Measurements from ENCODE around the gene PLPPR1.
"Not testable (repeated sequence)": the region's sequence is repeated elsewhere in the genome, so short reads cannot be mapped to it uniquely, and the experiment has no call there.

PLPPR1 gene

GRCh38 chr9:101119206-101119819 is 90.8 kb downstream of the PLPPR1 start:
- Histone ChIP-seq H3K9ac (ENCODE audit: low read depth, low read length, poor library complexity, severe bottlenecking) (no peak overlapping the region), H3K4me3 (ENCODE audit: low read length, poor library complexity, severe bottlenecking) (no peak overlapping the region), H3K4me2 (ENCODE audit: low read depth, low read length, poor library complexity, severe bottlenecking) (no peak overlapping the region), H3K27me3 (ENCODE audit: insufficient read depth, low read length, poor library complexity, severe bottlenecking) (no peaks in the 10 kb centered on the region), H3K9me2 (replicated peaks; ENCODE audit: low read depth, low read length) (no peaks in the 10 kb centered on the region), H3F3A (ENCODE audit: low read depth) (no peaks in the 10 kb centered on the region), H3K79me2 (ENCODE audit: insufficient read depth, low read length) (no peaks in the 10 kb centered on the region), H3K4me1 (ENCODE audit: insufficient read depth, low read length, poor library complexity, severe bottlenecking) (no peaks in the 10 kb centered on the region), H3K9me3 (ENCODE audit: insufficient read depth, low read depth, low read length) (no peaks in the 10 kb centered on the region), H2AFZ (ENCODE audit: low read length) (no peak overlapping the region), H4K20me1 (ENCODE audit: insufficient read depth, low read length, poor library complexity, severe bottlenecking) (no peaks in the 10 kb centered on the region), H3K36me3 (ENCODE audit: insufficient read depth, low read length) (no peaks in the 10 kb centered on the region)
- no peak for TF ChIP-seq EZH2phosphoT487 (IDR thresholded peaks at IDR 0.05; ENCODE audit: borderline replicate concordance)
- TF ChIP-seq CTCF (conservative IDR thresholded peaks at IDR 0.05; ENCODE audit: low read length), result peak; percentile 82

- no peaks in the 10 kb centered on the region for H3K27me3 ChIP-seq (ENCODE audit: insufficient read depth, low read length, poor library complexity, severe bottlenecking)
- H3K4me2 ChIP-seq (ENCODE audit: low read depth, low read length, poor library complexity, severe bottlenecking), result no peak overlapping the region
- no peak overlapping the region for H3K9ac ChIP-seq (ENCODE audit: low read depth, low read length, poor library complexity, severe bottlenecking)
- no peak overlapping the region for H3K4me3 ChIP-seq (ENCODE audit: low read length, poor library complexity, severe bottlenecking)
- H3K79me2 ChIP-seq (ENCODE audit: insufficient read depth, low read length), result no peaks in the 10 kb centered on the region
- H3K9me2 ChIP-seq (replicated peaks; ENCODE audit: low read depth, low read length), result no peaks in the 10 kb centered on the region
- H3K36me3 ChIP-seq (ENCODE audit: insufficient read depth, low read length), result no peaks in the 10 kb centered on the region
- TF ChIP-seq EZH2phosphoT487 (IDR thresholded peaks at IDR 0.05; ENCODE audit: borderline replicate concordance) (no peak), CTCF (conservative IDR thresholded peaks at IDR 0.05; ENCODE audit: low read length) (no peak)
- no peaks in the 10 kb centered on the region for H3K4me1 ChIP-seq (ENCODE audit: insufficient read depth, low read length, poor library complexity, severe bottlenecking)
- H3K9me3 ChIP-seq (ENCODE audit: insufficient read depth, low read depth, low read length), result no peaks in the 10 kb centered on the region
- no peaks in the 10 kb centered on the region for H3F3A ChIP-seq (ENCODE audit: low read depth)
- no peak overlapping the region for H2AFZ ChIP-seq (ENCODE audit: low read length)
- H4K20me1 ChIP-seq (ENCODE audit: insufficient read depth, low read length, poor library complexity, severe bottlenecking), result no peaks in the 10 kb centered on the region
Measured at GRCh38 chr9:101121836-101122399, 93.4 kb downstream of the PLPPR1 start.

GRCh38 chr9:101126556-101126955 is 98.0 kb downstream of the PLPPR1 start:
- no peak overlapping the region for H3K4me3 ChIP-seq (ENCODE audit: low read length, poor library complexity, severe bottlenecking)
- H2AFZ ChIP-seq (ENCODE audit: low read length), result no peak overlapping the region

DNA sequence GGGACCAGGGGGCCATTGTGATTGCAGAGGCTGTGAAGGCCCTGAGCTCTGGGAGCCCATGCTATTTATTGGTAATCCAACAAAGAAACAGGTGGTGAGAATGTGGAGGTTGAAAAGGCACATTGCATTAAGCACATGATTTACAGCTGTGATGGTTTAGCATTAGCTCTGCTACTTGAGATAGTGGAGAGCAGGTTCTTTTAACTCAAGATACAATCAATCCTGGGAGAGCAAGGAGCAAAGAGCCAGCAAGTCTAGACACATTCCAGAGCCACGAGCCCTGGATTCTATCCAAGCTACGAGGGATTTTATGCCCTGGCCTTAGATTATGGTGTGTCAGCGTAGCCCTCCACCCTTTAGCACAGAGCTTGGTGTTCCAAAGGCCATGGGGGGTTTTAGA is 98.8 kb downstream of the PLPPR1 start:
- H3K4me1 ChIP-seq (ENCODE audit: insufficient read depth, low read length, poor library complexity, severe bottlenecking); H3K79me2 ChIP-seq (ENCODE audit: insufficient read depth, low read length); H3K4me3 ChIP-seq (ENCODE audit: low read length, poor library complexity, severe bottlenecking); H3K36me3 ChIP-seq (ENCODE audit: insufficient read depth, low read length); H3F3A ChIP-seq (ENCODE audit: low read depth); H4K20me1 ChIP-seq (ENCODE audit: insufficient read depth, low read length, poor library complexity, severe bottlenecking); H3K9ac ChIP-seq (ENCODE audit: low read depth, low read length, poor library complexity, severe bottlenecking); H3K9me3 ChIP-seq (ENCODE audit: insufficient read depth, low read depth, low read length); H2AFZ ChIP-seq (ENCODE audit: low read length); H3K4me2 ChIP-seq (ENCODE audit: low read depth, low read length, poor library complexity, severe bottlenecking); H3K27me3 ChIP-seq (ENCODE audit: insufficient read depth, low read length, poor library complexity, severe bottlenecking); H3K9me2 ChIP-seq (replicated peaks; ENCODE audit: low read depth, low read length): not testable (repeated sequence)

More at GRCh38 chr9:101126556-101126955, 98.0 kb downstream of the PLPPR1 start:
- Histone ChIP-seq H3K4me2 (ENCODE audit: low read depth, low read length, poor library complexity, severe bottlenecking) (no peak overlapping the region), H3K36me3 (ENCODE audit: insufficient read depth, low read length) (no peaks in the 10 kb centered on the region), H3K4me1 (ENCODE audit: insufficient read depth, low read length, poor library complexity, severe bottlenecking) (no peaks in the 10 kb centered on the region), H3K9me3 (ENCODE audit: insufficient read depth, low read depth, low read length) (no peaks in the 10 kb centered on the region), H4K20me1 (ENCODE audit: insufficient read depth, low read length, poor library complexity, severe bottlenecking) (no peaks in the 10 kb centered on the region), H3F3A (ENCODE audit: low read depth) (no peaks in the 10 kb centered on the region), H3K27me3 (ENCODE audit: insufficient read depth, low read length, poor library complexity, severe bottlenecking) (no peaks in the 10 kb centered on the region), H3K9ac (ENCODE audit: low read depth, low read length, poor library complexity, severe bottlenecking) (no peak overlapping the region), H3K9me2 (replicated peaks; ENCODE audit: low read depth, low read length) (no peaks in the 10 kb centered on the region), H3K79me2 (ENCODE audit: insufficient read depth, low read length) (no peaks in the 10 kb centered on the region)
- no peak for TF ChIP-seq CTCF (conservative IDR thresholded peaks at IDR 0.05; ENCODE audit: low read length)
- TF ChIP-seq EZH2phosphoT487 (IDR thresholded peaks at IDR 0.05; ENCODE audit: borderline replicate concordance), result no peak

Measured in Loucy (cell line).